Effector CD4-positive, alpha-beta T cell (primary cell): ENCODE data around the gene TSHR.

Source experiments
- DNase-seq: peaks from one replicate; pipeline ENCODE4 v3.0.0-alpha.2; 2020

The TSHR gene

DNA sequence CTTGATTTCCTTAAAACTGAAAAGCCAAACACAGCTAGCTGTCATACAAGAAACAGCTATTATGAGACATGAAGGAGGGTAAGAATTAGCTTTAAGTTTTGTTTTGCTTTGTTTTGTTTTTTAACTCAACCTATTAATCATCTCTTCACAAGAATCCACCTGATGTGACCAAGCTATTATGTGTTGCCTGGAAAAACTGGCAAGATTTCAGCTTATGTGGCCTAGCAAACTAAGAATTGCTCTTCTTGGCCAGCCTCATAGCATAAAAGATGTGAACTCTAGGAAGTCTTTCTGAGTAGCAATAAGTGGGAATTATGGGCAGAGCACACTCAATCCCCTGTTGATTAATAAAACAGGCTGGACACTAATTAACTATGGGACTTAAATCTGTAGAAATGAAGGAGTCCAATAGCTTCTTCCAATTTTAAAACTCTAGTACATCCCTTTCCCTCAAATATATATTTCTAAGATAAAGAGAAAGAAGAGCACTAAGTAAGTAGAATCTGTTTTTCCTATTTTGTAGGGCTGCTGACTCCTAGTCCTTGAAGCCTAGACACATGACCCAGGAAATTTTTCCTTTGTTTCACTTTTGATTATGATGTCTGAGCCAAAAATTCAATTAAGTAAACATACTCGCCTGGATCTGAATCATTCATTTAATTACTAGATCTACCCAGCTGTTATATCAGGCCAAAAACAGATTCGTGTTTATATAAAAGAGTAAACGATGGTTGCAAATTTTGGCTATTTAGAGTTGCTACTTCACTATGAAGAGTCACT is 189.6 kb downstream of the TSHR start:
- DNase-seq, result no peak

GRCh38 chr14:81147140-81147897 is 191.9 kb downstream of the TSHR start:
- DNase-seq, result no peak

DNA sequence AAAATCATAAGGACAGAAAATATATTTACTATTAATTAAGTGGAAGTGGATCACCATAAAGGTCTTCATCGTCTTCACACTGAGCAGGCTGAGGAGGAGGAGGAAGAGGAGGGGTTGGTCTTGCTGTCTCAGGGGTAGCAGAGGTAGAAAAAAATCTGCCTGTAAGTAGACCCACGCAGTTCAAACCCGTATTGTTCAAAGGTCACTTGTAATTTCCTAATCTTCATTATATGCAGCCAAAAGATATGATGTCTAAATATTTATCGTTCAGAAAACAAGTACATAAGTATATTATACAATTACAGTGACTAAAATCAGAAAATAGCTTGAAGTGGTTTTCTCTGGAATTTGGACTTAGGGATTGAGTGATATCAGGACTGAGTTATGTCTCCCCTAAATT is 193.2 kb downstream of the TSHR start:
- DNase-seq, result no peak

GRCh38 chr14:81153187-81153586 is 197.8 kb downstream of the TSHR start:
- no peak for DNase-seq

DNA sequence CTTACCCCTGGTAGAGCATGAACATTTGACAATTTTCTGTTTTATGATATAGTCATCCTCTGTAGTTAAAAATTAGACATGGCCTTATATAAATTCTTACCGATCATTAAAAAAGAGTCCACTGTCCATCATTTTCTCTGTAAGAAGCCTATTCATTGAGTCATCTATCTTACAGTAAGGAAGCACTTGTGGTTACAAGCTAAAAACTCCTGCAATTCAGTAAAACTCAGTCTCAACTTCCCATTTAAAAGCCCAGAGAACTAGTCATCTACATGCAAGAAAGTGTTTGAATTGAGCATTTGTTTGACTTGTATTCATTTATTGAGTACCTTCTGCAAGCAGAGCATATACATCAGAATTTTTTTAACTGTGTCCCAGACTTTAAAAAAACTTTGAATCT is 202.0 kb downstream of the TSHR start:
- DNase-seq, result no peak

DNA sequence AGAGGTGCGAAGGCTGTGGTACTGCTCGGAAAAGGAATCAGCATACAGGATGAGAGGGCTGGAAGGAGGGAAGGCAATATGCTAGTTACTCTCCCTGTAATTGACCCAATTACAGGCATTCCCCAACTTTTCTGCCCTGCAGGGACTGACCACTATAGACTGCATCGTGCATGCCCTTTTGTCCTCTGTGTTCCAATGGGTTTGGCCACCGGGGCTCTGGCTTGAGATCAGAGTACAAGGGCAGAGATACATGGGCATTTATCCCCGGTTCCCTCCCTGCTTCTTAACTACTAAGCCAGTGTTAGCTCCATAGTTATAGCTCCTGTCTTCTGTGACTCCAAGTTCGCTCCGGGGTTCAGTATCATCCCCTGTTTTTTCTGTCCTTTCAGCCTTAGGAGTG is 205.7 kb downstream of the TSHR start:
- no peak for DNase-seq

DNA sequence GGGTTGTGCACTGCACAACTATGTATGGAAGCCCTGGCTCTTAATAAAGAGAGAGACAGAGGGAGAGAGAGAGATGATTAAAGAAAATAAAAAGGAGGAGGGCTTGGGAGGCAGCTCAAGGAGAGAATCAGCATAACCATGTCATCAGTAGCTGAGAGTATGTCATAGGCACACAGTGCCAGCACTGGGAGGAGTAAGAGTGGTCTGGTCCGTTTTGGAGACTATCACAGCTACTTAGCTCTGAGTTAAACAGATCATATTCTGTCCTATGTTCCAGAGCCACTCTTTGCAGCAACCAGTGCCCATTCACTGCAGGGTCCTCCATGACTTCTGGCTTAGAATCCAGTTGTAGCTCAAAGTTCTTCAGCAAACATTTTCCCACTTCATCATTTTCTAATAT is 206.3 kb downstream of the TSHR start:
- DNase-seq, result no peak

- DNase-seq, result no peak
These were observed 207.5 kb downstream of the TSHR start for GRCh38 chr14:81162941-81163340.

GRCh38 chr14:81164167-81164774 is 208.8 kb downstream of the TSHR start:
- peak; percentile 4 for DNase-seq

DNA sequence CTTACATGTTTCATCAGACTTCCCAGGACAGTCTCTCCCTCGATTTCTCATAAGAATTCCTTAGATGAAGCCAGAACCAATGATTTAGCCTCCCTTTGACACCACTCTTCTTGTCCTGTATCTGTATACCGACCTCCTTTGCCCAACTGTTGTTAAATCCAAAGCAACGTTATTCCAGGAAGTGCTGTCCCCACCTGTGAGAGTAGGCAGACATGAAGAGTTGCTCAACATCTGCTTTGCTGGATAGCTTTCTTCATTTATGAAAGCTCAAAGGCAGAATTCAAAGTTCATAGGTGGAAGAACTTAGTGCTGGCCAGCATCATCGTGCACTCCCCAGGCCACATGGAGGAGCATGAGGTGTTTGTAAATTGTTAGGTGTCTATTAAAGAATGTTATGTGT is 209.8 kb downstream of the TSHR start:
- no peak for DNase-seq

DNA sequence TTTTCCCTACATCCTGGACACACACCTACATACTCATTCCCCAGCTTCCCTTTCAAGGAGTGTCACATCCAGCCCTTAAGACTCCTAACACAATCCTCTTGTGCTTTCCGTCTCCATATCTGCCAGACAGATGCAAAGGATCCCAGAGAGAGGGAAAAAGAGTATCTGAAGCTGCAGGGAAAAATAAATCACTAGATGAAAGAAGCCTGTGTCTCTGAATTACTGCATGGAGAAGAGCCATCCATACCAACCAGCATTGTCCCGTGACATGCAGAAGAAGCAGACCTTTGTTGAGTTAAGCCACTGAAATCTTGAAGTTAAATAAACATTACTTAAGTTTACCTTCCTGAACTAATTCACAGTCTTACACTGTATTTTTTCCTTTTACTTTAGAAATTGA is 210.7 kb downstream of the TSHR start:
- no peak for DNase-seq

GRCh38 chr14:81169267-81169666 is 213.8 kb downstream of the TSHR start:
- DNase-seq, result no peak

DNA sequence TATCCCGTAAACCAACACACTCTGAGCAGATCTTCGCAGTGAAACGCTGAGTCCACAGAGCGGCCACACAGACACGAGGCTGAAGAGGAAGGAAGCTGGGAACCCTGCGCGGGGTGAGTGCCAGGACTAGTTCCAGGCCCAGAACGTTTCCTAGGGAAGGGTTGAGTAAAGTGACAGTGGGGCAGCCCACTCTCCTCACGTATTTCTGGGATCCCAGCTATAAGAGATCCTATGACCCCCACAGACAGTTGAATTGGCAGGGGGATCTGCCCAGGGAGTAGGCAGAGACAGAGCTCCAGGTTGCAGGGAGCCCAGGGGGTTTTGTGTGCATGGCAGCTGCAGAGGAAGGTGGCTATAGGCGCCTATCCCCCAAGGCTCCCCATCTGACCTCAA is 214.3 kb downstream of the TSHR start:
- DNase-seq, result no peak

DNA sequence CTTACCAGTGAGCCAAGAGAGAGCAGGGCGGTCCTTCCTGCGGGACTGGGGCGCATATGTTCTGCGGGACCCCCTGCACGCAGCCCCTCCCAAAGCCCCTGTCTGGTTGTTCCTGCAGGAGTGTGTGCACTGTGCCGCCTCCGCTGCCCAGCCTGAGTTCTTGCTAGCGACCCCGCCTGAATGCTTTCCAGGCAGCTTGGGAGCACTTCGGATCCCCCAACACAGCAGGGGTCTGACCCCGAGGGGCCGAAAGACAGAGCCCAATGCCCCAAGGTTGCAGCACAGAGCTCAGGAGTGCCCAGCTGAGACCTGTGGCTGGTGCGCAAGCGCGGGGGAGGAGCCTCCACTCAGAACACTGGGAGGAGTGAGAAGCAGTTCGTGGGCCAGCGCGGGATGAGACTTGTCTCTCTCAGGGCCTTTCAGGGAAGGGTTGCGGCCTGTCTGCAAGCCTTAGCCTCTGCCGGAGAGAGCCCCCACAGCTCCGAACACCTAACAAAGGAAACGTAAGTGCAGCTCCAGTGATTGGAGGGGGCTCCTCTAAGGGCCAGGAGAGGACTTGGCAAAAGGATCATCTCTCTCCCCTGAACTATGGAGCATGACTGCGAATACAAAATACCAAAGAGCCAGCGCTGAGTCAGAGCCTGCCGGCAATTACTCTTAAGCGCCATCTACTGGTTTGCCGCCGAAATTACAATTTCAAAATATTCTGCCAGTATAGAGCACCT is 214.8 kb downstream of the TSHR start:
- DNase-seq, result peak; percentile 79

DNA sequence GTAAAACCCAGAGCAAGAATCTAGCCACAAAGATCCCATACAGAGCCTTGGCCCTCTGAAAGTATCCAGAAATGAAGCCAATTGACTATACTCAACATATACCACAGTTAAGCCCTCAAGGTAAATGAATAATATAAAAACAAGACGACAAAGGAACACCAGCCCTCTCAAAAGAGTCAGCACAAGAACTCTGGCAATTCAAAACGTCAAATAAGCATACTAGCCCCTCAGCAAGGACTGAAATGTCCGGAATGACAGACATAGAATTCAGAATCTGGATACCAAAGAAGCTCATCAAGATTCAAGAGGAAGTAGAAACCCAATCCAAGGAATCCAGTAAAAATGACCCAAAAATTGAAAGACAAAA is 215.4 kb downstream of the TSHR start:
- no peak for DNase-seq

GRCh38 chr14:81172353-81172752 is 216.9 kb downstream of the TSHR start:
- DNase-seq, result no peak

DNA sequence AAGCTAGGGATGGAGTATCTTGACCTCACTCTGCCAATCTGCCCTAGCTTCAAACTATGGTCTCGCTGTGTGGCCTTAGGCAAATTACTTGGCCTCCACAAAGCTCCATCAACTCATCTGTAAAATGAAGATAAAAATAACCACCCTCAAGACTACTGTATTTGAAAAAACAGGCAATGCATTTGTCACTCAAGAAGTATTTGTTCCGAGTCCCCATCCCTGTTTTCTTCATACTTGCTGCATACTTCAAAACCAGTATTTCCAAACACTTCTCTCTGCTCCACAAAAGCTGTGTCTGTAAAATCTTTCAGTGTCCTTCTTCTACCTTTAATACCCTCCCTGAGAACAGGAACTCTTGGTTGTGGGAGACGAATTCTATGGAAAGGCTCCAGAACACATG is 217.5 kb downstream of the TSHR start:
- DNase-seq, result no peak

GRCh38 chr14:81176241-81176640 is 220.8 kb downstream of the TSHR start:
- no peak for DNase-seq

DNA sequence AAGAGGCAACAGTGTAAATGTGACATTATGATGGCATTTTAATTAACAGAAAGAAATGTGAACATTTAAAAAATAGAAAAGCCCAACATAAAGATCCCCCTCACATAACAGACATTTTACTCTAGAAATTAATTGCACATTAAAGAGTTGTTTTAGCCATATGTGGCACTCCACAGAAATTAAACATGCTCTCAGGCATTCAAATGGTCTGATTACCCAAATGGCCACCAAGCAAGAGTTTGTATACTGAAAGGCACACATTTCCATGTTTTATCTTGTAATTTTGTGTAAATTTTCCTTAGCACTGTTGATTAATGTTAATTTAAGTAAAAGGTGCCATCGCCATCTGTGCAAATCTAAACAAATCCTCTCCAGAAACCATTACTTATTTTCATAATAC is 221.8 kb downstream of the TSHR start:
- no peak for DNase-seq

- DNase-seq, result no peak
These were observed 222.6 kb downstream of the TSHR start for GRCh38 chr14:81178063-81178462.

- no peak for DNase-seq
These were observed 224.2 kb downstream of the TSHR start for GRCh38 chr14:81179631-81180030.

GRCh38 chr14:81187832-81188522 is 232.6 kb downstream of the TSHR start:
- no peak for DNase-seq

DNA sequence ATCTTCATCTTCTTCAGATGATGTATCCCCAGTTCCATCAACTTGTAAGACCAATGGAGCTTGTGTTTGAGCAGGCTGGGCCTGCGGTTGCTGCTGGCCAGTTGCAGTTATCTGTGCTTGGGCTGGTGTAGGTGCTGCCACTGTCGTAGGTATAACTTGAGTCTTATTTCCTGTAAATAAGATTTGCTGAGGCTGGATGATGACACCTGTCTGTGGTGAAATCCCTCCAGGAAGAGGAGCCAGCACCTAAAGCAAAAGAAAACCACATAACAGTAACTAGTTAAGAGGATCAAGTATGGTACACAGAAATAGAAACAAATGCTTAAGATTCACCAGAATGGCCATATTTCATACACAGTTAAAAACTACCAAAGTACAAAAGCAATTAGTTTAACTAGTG is 237.2 kb downstream of the TSHR start:
- no peak for DNase-seq
